ENCODE measurements around the gene WRNIP1. TPM values are rescaled to one million over a fixed set of nuclear protein-coding genes. Genes with fewer than 3 reads are reported as not detected.

The WRNIP1 gene
- total and polyA plus RNA-seq, 9 of the 15 experiments (the other 6 are each of a cell fraction or from before 2014, with no cell fraction given) = 13.2 to 63.6 (median 48.6) TPM

GRCh38 chr6:2738373-2738979 lies 26.7 kb upstream of the WRNIP1 start (continued):
- TF ChIP-seq DEAF1 (CRISPR knock-in tag; IDR thresholded peaks at IDR 0.05) = peak; percentile 94
- TF ChIP-seq KLF10 (CRISPR knock-in tag; IDR thresholded peaks at IDR 0.05) = no peak
- TF ChIP-seq RBM39 (optimal IDR thresholded peaks at IDR 0.05; ENCODE audit: low read depth, low read length) = no peak
- TF ChIP-seq SMC3 (conservative IDR thresholded peaks at IDR 0.05; ENCODE audit: insufficient read depth, low read depth, low read length) = peak; percentile 91
- no peak for TF ChIP-seq ZNF764 (CRISPR knock-in tag; IDR thresholded peaks at IDR 0.05; ENCODE audit: low read depth)
- TF ChIP-seq GATAD2A (IDR thresholded peaks at IDR 0.05) = no peak
- no peak for TF ChIP-seq BCL6 (CRISPR knock-in tag; IDR thresholded peaks at IDR 0.05)
- TF ChIP-seq HLTF (IDR thresholded peaks at IDR 0.05) = no peak
- no peak for TF ChIP-seq SPI1 (IDR thresholded peaks at IDR 0.05; ENCODE audit: borderline replicate concordance, low read depth, low read length)
- peak; percentile 42; the same call in 1 of the 2 replicates for TF ChIP-seq TEAD4 (IDR thresholded peaks at IDR 0.05; ENCODE audit: low read length)
- no peak for TF ChIP-seq TEAD4 (CRISPR knock-in tag; IDR thresholded peaks at IDR 0.05; ENCODE audit: borderline replicate concordance)
- no peak for TF ChIP-seq SMARCC2 (IDR thresholded peaks at IDR 0.05; ENCODE audit: low read depth)
- TF ChIP-seq KLF16 (IDR thresholded peaks at IDR 0.05) = no peak
- no peak for TF ChIP-seq PHF20 (IDR thresholded peaks at IDR 0.05; ENCODE audit: partially characterized antibody)
- no peak for TF ChIP-seq SIN3B (IDR thresholded peaks at IDR 0.05; ENCODE audit: low read depth)
- no peak for TF ChIP-seq E2F4 (CRISPR knock-in tag; IDR thresholded peaks at IDR 0.05; ENCODE audit: low read depth)
- TF ChIP-seq DIDO1 (tag; IDR thresholded peaks at IDR 0.05; ENCODE audit: low read depth) = no peak
- no peak for TF ChIP-seq PHF21A (IDR thresholded peaks at IDR 0.05; ENCODE audit: borderline replicate concordance, low read depth)
- TF ChIP-seq ZNF239 (CRISPR knock-in tag; IDR thresholded peaks at IDR 0.05) = no peak
- no peak for TF ChIP-seq TFAM (CRISPR knock-in tag; conservative IDR thresholded peaks at IDR 0.05)
- TF ChIP-seq ZNF551 (CRISPR knock-in tag; IDR thresholded peaks at IDR 0.05) = no peak
- TF ChIP-seq MTA3 (IDR thresholded peaks at IDR 0.05; ENCODE audit: borderline replicate concordance) = no peak
